ENCODE data around the gene ZNF33A.

- TF ChIP-seq TAF1 (conservative IDR thresholded peaks at IDR 0.05) = no peak
- no peak for TF ChIP-seq CTCF (IDR thresholded peaks at IDR 0.05; ENCODE audit: low read depth, low read length, missing input control)
- TF ChIP-seq RAD21 (IDR thresholded peaks at IDR 0.05) = no peak
- no peak for TF ChIP-seq MAX (IDR thresholded peaks at IDR 0.05)
- TF ChIP-seq JUND (IDR thresholded peaks at IDR 0.05) = no peak
- no peak for TF ChIP-seq FOXA1 (IDR thresholded peaks at IDR 0.05)
- no peak for TF ChIP-seq HNF4A (conservative IDR thresholded peaks at IDR 0.05)
- TF ChIP-seq ATF3 (IDR thresholded peaks at IDR 0.05) = no peak
- TF ChIP-seq RXRA (IDR thresholded peaks at IDR 0.05) = no peak
- TF ChIP-seq ZBTB33 (IDR thresholded peaks at IDR 0.05) = no peak
- no peak for TF ChIP-seq GABPA (IDR thresholded peaks at IDR 0.05 in 1 of 2, conservative IDR thresholded peaks at IDR 0.05 in 1 of 2)
- no peak for TF ChIP-seq EGR1 (IDR thresholded peaks at IDR 0.05; ENCODE audit: low read depth in 2 of 2)
- TF ChIP-seq YY1 (IDR thresholded peaks at IDR 0.05) = no peak
- no peak for TF ChIP-seq NR2F2 (IDR thresholded peaks at IDR 0.05)
Observed at GRCh38 chr10:38003026-38003425, 7.4 kb upstream of the ZNF33A start.
